Stimulated activated naive CD4-positive, alpha-beta T cell treated with Interleukin-2 at 50 U/mL for 16 hours (primary cell): Measurements from ENCODE around the gene OXLD1.
"Not testable (repeated sequence)": the region's sequence is repeated elsewhere in the genome, so short reads cannot be mapped to it uniquely, and the experiment has no call there.

Source experiments
- DNase-seq: peaks from one replicate; lab custom pipeline; 2025; lab: John Stamatoyannopoulos, UW

Gene OXLD1

DNA sequence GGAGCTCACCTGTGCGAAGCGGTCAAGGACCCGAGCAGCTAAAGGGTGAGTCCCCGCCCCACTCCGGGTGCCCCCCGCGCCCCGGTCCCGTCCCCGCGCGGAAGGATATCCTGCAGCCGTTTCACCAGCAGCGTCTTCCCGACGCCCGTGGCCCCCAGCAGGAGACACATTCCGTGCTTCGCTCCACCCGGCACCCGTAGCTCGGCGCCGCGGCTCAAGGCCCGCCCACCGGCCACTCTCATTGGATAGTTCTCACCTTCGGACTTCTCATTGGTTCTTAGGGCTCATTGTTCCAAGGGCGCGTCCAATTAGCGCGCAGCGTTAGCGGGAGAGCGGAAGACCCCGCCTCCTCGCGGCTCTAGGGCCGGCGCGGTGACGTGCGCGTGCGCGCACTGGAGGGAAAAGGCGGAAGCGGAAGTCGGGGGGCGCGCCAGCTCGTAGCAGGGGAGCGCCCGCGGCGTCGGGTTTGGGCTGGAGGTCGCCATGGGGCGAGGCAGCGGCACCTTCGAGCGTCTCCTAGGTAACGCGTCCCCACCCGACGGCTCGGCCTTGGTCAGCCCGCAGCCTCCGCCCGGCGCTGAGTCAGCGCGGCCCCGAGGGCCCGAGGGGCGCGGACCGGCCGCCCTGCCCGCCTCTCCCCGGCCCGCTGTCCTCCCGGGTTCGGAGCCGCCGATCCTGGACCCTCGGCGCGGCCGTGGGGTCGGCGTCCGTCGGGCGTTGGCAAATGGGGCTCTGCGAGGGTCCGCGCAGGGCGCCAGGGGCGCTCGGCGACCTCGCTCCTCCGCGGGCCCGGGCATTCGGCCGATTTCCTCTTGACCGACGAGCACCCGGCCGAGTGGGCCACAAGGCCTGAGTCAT lies 17.4 kb upstream of the OXLD1 start, which contains the start of the genes ARL16 and HGS:
ARL16 (minus strand) TSS at position 214 of the 858 bp plus-strand sequence; CDS start at position 170, 44 bp downstream.
HGS (plus strand) TSS at position 428 of the 858 bp plus-strand sequence; CDS start at position 484, 56 bp downstream.
- peak; percentile 95 for DNase-seq

DNA sequence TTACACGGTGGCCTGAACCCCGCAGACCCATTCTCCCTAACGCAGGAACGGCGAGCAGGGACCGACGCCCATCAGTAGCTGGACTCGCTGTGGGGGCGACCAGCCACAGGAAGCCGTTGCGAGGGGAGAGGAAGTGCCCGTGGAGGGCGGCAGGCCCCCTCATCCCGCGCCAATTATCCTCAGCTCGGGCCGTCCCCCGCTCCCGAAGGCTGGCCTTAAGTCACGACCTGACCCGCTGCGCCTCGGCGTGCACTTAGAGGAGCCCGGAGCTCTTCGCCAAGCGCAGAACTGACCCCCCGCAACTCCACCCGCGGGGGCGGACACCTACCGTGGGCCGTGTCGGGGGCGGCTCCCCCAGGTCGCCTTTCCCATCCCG lies 16.8 kb upstream of the OXLD1 start:
- DNase-seq, result no peak

DNA sequence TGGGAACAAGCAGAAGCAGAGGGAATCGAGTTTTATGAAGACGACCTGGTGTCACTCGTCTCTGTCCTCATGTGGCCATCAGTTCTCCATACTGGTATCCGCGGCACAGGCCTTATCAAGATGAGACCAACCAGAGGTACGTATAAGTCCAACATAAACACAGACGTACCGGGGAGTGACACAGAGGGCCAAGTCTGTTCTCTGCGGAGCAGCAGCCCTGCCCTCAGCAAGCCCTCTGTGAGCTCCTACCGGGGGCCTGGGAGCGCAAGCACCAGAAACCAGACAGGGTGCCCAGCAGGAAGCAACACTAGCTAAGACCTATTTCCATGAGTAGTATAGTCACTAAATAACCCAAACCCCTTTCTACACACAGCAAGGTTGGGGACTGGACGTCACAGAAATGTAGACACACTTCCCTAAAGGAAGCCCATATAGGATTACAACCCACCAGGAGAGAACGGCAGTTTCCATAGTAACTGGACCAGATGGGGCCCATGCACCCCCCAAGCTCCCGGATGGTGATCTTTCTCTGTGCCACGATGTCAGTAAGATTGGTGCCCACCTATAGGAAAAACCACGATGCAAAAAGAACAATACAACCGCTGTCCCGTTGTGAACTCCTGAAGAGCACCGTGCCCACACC lies 16.3 kb upstream of the OXLD1 start:
- DNase-seq, result no peak

DNA sequence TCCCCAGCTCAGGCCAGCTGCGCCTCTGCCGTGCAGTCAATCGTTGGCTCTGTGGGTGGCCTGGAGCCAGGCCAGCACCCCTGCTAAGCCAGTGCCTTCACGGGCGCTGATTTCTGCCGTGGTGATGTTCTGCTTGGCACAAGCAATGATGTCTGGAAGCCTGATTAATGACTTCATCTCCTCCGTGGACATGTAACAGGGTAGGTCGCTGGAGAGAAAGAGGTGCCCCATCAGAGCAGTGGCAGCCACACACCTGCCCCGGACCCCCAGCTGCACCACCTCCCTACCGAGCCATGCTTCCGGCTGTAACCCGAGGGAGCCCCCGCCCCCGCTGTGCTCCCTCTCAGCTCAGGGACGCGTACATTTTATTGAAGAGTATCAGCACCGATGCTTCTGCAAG lies 15.3 kb upstream of the OXLD1 start:
- DNase-seq, result no peak

DNA sequence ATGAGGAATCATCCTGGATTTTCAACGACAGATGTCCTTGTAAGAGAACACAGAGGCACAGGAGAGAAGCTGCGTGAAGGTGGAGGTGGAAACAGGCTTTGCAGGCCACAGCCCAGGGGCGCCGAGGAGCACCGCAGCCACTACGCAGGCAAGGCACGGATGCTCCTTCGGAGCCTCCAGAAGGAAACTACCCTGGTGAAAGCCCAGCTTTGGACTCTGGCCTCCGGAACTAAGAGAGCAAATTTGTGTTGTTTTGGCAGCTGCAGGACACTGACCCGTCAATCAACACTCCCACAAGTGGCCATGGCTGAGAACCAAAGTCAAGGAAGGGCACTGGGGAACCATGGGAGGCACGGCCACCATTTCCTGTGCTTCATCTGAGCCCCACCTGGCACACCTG lies 13.7 kb upstream of the OXLD1 start:
- DNase-seq, result no peak

DNA sequence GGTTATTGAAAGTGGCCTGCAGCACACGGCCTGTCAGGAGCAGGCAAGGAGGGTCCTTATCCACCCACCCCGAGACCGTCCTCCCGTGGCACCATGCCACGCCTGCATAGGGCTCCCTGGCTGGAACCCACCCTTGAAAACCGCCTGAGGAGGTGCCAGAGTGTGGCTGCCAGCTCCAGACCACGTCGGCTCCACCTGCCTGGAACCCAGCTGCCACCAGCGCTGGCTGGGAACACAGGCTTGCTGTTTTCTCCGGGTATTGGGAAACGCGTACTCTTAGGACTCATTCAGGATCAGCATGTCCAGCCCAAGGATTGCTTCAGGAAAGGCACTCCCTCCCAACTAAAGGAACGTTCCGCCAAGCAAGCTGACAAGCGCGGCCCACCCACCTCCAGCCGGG lies 10.5 kb upstream of the OXLD1 start:
- DNase-seq, result no peak

DNA sequence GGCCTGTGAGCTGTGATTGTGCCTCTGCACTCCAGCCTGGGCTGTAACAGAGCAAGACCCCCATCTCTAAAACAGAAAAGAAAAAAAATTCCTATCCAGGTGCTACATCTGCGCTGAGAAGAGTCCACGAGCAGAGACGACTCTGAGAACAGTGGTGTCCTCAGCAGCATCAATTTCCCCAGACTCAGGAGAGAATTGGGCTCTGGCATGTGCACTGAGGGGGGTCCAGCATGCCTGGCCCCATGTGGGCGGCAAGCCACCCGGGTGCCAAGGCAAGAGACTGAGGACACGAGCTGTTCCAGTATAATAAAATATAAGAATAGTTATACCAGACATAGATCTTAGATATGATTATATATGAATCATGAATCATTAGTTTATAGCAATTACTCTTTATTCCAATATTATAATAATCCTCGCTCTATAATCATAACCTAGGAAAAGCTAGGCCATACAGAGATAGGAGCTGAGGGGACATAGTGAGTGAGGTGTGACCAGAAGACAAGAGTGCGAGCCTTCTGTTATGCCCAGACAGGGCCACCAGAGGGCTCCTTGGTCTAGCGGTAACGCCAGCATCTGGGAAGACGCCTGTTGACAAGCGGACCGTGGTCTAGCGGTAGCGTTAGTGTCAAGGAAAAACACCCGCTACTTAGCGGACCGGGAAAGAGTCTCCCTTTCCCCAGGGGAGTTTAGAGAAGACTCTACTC lies 9.3 kb upstream of the OXLD1 start:
- not testable (repeated sequence) for DNase-seq

DNA sequence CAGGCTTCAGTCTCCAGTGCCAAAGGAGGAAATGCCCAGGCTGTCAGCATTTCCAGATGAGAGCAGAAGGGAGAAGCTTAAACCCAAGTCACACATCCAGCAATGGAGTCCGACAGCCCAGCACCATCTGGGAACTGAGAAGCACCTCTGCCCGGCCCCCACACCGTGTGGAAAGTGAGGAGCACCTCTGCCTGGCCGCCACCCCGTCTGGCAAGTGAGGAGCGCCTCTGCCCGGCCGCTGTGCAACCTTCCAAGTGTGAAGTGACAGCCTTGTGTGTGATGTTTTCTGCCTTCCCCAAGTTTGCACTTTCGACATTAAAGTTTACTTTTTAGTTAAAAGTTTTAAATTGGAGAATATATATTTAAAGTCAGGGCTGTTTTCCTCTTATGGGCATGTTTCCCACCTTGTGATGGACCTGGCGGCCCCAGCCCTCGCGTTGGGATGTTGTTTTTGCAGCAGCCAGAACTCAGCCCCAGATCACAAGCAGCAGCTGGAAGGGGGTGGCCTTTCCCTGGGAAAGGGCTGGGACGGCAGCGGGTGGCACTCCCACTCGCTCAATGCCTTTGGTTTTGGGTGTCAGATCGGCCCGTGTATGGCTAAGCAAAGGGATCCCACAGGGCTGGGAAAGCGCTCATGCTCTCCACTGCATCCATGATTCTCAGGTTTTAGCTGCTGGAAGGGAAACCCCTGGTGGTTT lies 7.3 kb upstream of the OXLD1 start:
- DNase-seq, result no peak

DNA sequence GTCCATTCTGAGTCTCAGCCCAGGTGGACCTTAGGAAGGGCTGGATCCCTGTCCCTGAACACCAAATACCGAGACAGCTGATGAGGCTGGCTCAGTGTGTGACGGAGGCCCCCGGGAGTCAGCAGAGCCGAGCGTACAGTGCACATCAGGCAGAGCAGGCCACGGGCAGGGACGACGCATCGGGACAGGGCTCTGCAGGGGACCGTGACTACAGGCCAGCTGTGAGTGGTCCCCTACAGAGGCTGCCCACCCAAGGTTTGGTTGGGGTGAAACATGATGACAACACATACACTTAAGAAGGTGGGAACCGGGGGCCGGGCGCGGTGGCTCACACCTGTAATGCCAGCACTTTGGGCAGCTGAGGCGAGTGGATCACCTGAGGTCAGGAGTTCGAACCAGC lies 6.5 kb upstream of the OXLD1 start:
- DNase-seq, result no peak

DNA sequence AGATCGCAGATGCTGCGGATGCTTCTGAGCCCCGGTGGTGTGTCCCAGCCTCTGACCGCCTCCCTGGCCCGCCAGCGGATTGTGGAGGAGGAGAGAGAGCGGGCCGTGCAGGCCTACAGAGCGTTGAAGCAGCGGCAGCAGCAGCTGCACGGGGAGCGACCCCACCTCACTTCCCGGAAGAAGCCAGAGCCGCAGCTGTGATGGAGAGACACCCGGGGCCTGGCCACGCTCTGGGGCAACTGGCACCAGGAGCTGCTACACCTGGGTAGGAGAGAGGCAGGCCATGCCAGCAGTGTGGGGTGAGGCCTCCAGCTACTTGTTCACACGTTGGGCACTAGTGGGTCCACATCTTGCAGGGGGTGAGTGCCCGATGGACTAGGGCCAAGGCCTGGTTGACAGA lies 6.1 kb upstream of the OXLD1 start:
- DNase-seq, result no peak

DNA sequence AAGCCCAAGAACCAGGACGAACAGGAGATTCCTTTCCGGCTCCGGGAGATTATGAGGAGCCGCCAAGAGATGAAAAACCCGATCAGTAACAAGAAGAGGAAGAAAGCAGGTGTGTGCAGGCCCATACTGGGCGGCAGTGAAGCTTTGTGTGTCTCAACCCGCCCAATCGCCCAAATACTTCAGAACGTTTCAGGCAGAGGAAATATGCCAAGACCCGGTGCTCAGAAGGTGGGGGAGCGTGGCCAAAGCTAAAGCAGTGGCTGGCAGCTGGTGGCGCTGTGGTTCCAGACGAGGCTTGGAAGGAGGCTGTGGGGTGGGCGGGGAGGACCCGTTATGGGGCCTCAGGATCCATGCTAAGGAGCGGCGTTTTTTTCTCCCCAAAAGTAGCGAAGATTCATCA lies 1.3 kb upstream of the OXLD1 start:
- no peak for DNase-seq

DNA sequence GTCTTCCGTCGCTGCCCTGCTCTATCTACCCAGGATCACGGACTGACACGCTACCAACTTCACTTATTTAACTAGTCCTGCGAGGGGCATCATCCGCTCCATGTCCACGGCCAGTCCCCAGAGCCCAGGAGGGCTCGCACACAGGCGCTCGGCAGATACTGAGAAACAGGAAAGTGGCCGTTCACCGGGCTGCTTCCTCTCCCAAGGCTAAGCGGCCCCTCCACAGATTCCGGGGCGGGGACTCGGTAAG lies 388 bp downstream of the OXLD1 start:
- DNase-seq, result no peak

DNA sequence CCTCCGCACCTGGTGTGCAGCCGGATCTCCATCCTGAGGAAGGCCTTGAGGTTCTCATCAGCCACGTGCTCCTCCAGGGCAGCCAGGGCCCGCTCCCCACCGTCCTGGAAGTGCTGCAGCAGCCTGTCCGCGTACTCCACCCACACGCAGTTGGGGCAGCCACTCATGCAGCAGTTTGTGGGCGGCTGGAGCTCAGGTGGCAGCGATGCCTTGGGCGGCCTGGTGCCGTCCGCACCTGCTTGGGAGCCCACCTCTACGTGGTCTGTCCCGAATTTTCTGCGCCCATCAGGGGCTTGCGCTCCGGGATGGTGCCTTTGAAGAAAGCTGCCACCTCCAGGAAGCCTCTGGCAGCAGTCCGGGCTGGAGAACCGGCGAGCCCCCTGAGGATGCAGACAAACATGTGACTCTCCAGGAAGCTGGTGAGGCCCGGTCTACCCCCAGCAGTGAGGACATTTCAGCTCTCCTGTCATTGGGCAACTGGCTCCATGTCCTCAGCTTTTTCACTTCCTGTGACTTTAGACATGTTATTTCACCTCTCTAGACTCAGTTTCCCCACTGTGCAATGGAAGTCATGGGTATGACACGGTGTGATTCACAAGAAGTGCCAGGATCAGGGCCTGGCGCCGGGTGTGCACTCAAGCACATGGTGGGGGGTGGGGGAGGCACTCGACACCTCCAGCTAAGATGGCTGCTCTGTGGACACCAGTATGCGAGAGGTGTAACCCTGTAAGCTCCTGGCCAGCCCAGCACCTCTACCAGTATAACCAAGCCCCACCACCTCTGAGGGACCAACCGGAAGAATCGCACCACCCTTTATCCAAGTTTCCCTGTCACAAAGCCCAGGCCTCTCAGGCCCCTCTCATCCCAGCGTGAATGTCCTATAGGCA lies 957 bp downstream of the OXLD1 start:
- peak; percentile 61 for DNase-seq

DNA sequence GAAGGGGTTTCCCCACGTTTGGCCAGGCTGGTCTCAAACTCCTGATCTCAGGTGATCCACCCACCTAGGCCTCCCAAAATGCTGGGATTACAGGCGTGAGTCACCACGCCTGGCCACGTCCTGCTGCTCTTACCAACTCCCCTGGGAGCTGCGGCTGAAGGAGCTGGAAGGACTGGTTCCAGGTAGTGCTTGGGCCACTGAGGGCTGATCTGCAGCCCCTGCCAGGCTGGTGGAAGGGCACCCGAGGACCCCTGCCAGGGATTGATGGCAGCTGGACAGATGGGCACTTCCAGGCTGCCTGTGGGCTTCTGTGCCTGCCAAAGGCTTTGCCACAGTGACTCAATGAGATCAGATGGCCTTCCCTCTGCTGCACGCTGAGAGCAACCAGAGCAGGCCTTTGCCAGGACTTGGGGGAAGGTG lies 2.3 kb downstream of the OXLD1 start:
- DNase-seq, result no peak

DNA sequence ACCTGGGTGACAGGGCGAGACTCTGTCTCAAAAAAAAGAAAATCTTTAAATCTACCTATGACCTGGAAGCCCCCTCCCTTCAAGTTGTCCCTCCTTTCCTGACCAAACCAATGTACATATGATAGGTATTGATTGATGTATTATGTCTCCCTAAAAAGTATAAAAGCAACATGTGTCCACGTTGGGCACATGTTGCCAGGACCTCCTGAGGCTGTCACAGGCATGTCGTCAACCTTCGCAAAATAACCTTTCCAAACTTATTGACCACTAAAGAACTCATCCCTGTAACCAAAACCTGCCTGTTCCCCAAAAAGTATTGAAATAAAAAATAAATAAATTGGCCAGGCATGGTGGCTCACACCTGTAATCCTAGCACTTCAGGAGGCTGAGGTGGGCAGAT lies 4.4 kb downstream of the OXLD1 start:
- no peak for DNase-seq

DNA sequence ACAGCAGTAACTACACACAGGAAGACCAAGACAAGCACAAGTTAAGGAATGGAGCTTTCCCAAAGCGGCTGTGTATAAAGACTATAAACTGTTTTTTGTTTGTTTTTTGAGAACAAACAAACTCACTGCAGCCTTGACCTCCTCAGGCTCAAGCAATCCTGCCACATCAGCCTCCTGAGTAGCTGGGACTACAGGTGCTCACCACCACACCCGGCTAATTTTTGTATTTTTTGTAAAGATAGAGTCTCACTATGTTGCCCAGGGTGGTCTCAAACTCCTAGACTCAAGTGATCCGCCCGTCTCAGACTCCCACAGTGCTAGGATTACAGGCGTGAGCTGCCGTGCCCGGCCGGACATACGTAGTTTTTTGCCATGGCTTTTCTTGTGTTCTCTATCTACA lies 6.0 kb downstream of the OXLD1 start:
- DNase-seq, result no peak

DNA sequence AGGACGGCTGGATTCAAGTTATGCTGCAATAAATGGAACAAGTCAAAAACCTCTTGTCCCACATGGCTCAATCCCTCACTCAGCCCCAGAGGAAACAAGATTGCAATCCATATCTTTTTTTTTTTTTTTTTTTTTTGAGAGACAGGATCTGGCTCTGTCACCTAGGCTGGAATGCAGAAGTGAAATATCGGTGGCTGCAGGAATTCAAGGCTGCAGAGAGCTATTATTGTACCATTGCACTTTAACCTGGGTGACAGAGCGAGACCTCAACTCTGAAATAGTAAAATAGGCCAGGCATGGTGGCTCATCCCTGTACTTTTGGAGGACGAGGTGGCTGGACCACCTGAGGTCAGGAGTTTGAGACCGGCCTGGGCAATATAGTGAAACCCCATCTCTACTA lies 7.4 kb downstream of the OXLD1 start:
- no peak for DNase-seq

DNA sequence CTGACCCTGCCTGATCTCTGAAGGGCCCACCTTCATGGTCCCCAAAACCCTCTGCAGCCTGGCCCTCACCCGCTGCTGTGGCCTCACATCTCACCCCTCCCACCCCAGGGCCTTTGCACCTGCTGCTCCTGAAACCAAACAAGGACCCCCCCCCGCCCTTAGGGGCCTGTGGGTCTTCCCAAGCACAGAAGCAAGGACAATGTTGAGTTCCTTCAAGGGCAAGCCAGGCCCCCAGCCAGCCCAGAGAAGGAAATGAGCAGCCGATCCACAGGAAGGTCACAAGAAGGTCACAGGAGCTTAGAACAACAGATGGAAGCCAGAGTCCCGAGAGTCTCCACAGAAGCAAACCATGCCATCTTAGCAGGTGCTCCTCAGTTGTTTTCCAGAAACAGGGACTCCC lies 9.6 kb downstream of the OXLD1 start:
- no peak for DNase-seq

DNA sequence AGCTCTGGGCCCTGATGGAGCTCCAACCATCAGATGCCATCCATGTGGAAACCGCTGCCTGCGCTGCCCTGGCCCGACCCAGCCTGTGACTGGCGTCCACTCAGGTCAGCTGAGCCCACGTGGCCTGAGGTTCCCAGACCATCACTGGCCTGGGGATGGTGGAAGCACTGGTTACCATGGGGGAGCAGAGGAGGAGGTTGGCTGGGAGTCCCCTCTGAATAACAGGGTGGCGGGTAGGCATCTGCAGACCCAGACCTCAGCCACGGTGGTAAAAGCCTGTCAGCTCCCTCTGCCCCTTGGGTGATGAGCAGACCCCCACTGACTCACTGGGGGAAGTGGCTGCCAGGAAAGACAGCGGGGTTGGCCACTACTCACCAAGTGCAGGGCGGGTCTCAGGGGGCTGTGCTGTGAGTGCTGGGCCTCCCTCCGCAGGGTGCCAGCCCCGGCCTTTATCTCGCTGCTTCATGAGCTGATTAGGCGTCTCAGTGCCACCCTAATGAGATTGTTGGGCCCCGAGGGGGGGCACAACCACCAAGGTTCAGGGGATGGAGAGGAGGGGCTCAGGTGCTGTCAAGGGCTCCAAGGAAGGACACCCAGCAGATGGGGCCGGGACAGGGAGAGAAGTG lies 10.2 kb downstream of the OXLD1 start, which contains the start of gene PDE6G:
PDE6G (minus strand) TSS at position 425 of the 626 bp plus-strand sequence. CDS start 3,237 bp downstream, outside the sequence.
- no peak for DNase-seq

DNA sequence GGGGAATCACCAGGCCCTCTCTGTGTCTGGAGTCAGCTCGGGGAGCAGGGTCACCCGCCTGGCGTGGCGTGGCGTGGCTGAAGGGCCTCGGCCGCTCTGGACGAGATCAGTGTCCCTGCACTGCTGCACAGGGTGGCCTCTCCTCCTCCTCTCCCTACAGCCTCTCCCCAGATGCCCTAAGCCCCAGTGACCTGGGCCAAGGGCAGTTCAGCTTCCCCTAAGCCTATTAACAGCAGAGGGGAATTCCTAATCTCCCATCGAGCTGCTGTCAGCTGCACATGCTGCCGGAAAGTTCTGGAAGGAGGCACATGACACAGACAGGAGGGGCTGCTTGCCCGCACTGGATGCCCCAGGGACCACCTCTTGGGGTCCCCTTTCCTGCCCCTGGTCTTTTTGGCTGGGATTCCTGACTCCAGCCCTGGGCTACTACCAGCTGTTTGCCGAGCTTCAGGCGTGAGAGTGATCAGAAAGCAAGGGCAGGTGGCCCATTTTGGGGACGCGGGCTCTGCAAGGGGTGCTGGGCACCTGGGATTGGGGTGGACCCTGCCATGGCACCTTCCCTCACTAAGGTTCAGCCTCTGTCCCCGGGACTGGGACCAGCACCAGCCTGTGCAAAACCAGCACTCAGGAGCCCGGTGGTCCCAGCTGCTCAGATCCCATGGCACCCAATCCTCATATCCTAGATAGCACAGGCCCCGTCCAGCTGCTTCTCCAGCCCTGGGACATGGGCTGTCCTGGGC lies 10.9 kb downstream of the OXLD1 start:
- no peak for DNase-seq
